ENCODE results near the gene MAP3K10.

DNA sequence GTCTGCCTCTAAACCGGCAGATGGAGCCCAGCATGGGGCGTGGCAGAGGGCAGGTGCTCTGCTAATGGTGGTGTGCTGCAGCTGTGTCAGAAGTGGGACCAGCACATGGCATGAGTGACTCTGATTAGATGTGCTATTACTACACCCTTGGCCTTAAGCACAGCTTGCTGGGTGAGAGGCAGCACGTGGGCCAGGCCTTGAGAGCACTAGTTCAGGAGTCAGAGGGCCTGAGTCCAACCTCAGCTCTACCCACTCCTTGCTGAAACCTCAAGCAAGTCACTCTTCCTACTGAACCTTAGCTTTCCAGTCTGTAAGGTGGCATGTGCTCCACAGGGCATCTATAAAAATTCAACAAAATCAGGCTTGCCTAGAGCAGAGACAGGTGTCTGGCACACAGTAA lies 71.2 kb downstream of the MAP3K10 start:
- TF ChIP-seq, protein P1, sequence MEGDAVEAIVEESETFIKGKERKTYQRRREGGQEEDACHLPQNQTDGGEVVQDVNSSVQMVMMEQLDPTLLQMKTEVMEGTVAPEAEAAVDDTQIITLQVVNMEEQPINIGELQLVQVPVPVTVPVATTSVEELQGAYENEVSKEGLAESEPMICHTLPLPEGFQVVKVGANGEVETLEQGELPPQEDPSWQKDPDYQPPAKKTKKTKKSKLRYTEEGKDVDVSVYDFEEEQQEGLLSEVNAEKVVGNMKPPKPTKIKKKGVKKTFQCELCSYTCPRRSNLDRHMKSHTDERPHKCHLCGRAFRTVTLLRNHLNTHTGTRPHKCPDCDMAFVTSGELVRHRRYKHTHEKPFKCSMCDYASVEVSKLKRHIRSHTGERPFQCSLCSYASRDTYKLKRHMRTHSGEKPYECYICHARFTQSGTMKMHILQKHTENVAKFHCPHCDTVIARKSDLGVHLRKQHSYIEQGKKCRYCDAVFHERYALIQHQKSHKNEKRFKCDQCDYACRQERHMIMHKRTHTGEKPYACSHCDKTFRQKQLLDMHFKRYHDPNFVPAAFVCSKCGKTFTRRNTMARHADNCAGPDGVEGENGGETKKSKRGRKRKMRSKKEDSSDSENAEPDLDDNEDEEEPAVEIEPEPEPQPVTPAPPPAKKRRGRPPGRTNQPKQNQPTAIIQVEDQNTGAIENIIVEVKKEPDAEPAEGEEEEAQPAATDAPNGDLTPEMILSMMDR (IDR thresholded peaks at IDR 0.05): no peak
- TF ChIP-seq POLR2A (IDR thresholded peaks at IDR 0.05) (no peak), POLR2AphosphoS5 (IDR thresholded peaks at IDR 0.05) (no peak)

All from breast epithelium (tissue), 3 donors.